HepG2 (cell line): ENCODE data around the gene ASL. TPM values are rescaled to one million over a fixed set of nuclear protein-coding genes. Genes with fewer than 3 reads are reported as not detected.
A peak's percentile ranks its signal among the peaks of the same experiment; 100 is the strongest.

Experiments used
- ATAC-seq: fragments of 200-7000 bp; cut with Tn5 transposase; 3 replicates; pipeline ENCODE4 v1.9.1; 2020; ENCODE audit warnings: mild to moderate bottlenecking, moderate library complexity
- BruUV-seq: library from RNA; stranded (reverse); fragments of 400-500 nt; replicated peaks from 2 replicates; lab custom pipeline; 2021; lab: Mats Ljungman, UMichigan
- CTCF ChIA-PET: fragments of 300-600 bp; formaldehyde crosslinking; extraction: SDS; loops from one replicate; lab custom pipeline; 2021; ENCODE audit warnings: low total read pairs, inconsistent platforms, low intra/inter-chr PET ratio; lab: Yijun Ruan, JAX
- POLR2A ChIA-PET: fragments of 350-600 bp; sonication (Branson Sonifier 250); formaldehyde crosslinking; loops from one replicate; lab custom pipeline; 2020; ENCODE audit warnings: antibody characterized with exemption, inconsistent platforms; lab: Yijun Ruan, JAX
- DNase-seq: peaks from one replicate; pipeline ENCODE4 v3.0.0-alpha.2; 2015; ENCODE audit warnings: low spot score
- FAIRE-seq: peaks from 3 replicates; lab custom pipeline; 2011; peaks lifted over from hg19 to GRCh38; lab: Jason Lieb, UNC
- H2AFZ ChIP-seq: one replicate; pipeline ENCODE4 v1.6.1; 2011; ENCODE audit warnings: low read length, inconsistent platforms
- H3K27ac ChIP-seq: fragments of 300-600 bp; 3 replicates; pipeline ENCODE4 v1.8.0; 2011; ENCODE audit warnings: mixed run types, mild to moderate bottlenecking, mixed read lengths, low read length, inconsistent platforms; ENCODE audit not compliant: insufficient read depth; ENCODE audit errors: extremely low read length
- H3K27me3 ChIP-seq, 2 experiments: fragments of 200-600 bp in 1 of 2; 2 replicates in 1 of 2; 3 replicates in 1 of 2; pipeline versions ENCODE4 v1.6.0 to v1.8.0; 2011; ENCODE audit warnings: low read length in 2 of 2, mild to moderate bottlenecking in 2 of 2, moderate library complexity in 2 of 2, inconsistent platforms in 1 of 2; ENCODE audit not compliant: insufficient read depth in 2 of 2, control insufficient read depth in 1 of 2
- H3K36me3 ChIP-seq, 2 experiments: fragments of 200-600 bp in 1 of 2; replicated peaks in 1 of 2; 2 replicates in 1 of 2; 3 replicates in 1 of 2; pipeline versions ENCODE4 v1.5.1 to v1.8.0; 2011; ENCODE audit warnings: low read length in 2 of 2, inconsistent platforms in 1 of 2; ENCODE audit not compliant: insufficient read depth in 2 of 2, control insufficient read depth in 1 of 2
- H3K4me1 ChIP-seq: 2 replicates; pipeline ENCODE4 v1.5.1; 2012; ENCODE audit warnings: low read length, inconsistent platforms; ENCODE audit not compliant: insufficient read depth
- H3K4me2 ChIP-seq: 2 replicates; pipeline ENCODE4 v1.6.0; 2011; ENCODE audit warnings: low read depth, low read length, inconsistent platforms
- H3K4me3 ChIP-seq, 3 experiments: fragments of 200-600 bp in 1 of 3; sonication (generic), shearing (Covaris generic) in 1 of 3; replicated peaks in 1 of 3; 2 replicates each; pipeline ENCODE4 v1.5.1; 2011 to 2016; ENCODE audit warnings: low read length in 3 of 3, inconsistent platforms in 2 of 3, low read depth in 2 of 3, mild to moderate bottlenecking in 2 of 3, control low read depth in 1 of 3, mixed read lengths in 1 of 3; ENCODE audit not compliant: insufficient read depth in 1 of 3
- H3K79me2 ChIP-seq: one replicate; pipeline ENCODE4 v1.6.1; 2011; ENCODE audit warnings: low read length, inconsistent platforms; ENCODE audit not compliant: insufficient read depth
- H3K9ac ChIP-seq: 2 replicates; pipeline ENCODE4 v1.6.0; 2011; ENCODE audit warnings: mild to moderate bottlenecking, low read depth, low read length, inconsistent platforms; ENCODE audit not compliant: insufficient read depth
- H3K9me3 ChIP-seq: 2 replicates; pipeline ENCODE4 v1.5.1; 2012; ENCODE audit warnings: mild to moderate bottlenecking, low read length
- H4K20me1 ChIP-seq: 2 replicates; pipeline ENCODE4 v1.6.0; 2011; ENCODE audit warnings: inconsistent platforms, mild to moderate bottlenecking, low read length, moderate library complexity; ENCODE audit not compliant: insufficient read depth
- CENPX ChIP-seq: sonication (generic); formaldehyde crosslinking; IDR thresholded peaks from 2 replicates; pipeline ENCODE4 v1.9.0; 2021; ENCODE audit warnings: mild to moderate bottlenecking, missing genetic modification reagents, moderate library complexity
- HOXD1 ChIP-seq: sonication (generic); formaldehyde crosslinking; IDR thresholded peaks from 2 replicates; pipeline ENCODE4 v1.5.0; 2020; ENCODE audit warnings: missing genetic modification reagents
- IKZF1 ChIP-seq: fragments of 450-650 bp; IDR thresholded peaks from 2 replicates; pipeline ENCODE4 v1.7.1; 2016
- LCORL ChIP-seq, 2 experiments: fragments of 450-650 bp in 1 of 2; sonication (generic) in 1 of 2; formaldehyde crosslinking in 1 of 2; IDR thresholded peaks; 2 replicates each; pipeline versions ENCODE4 v1.5.0 to v1.6.1; 2017 to 2020; ENCODE audit warnings: antibody characterized with exemption in 1 of 2, missing genetic modification reagents in 1 of 2
- NONO ChIP-seq, 2 experiments: fragments of 450-650 bp in 1 of 2; sonication (generic) in 1 of 2; formaldehyde crosslinking in 1 of 2; IDR thresholded peaks in 1 of 2; conservative IDR thresholded peaks in 1 of 2; 2 replicates each; pipeline versions ENCODE4 v1.6.1 to v1.8.0; 2017 to 2022; ENCODE audit warnings: mild to moderate bottlenecking in 1 of 2, missing genetic modification reagents in 1 of 2, moderate library complexity in 1 of 2
- SCMH1 ChIP-seq: sonication (generic); formaldehyde crosslinking; IDR thresholded peaks from 2 replicates; pipeline ENCODE4 v1.9.0; 2021; ENCODE audit warnings: missing genetic modification reagents, mild to moderate bottlenecking, borderline replicate concordance
- ZNF772 ChIP-seq: sonication (generic); formaldehyde crosslinking; IDR thresholded peaks from 2 replicates; pipeline ENCODE4 v1.5.0; 2020; ENCODE audit warnings: mild to moderate bottlenecking, missing genetic modification reagents
- ZNF816 ChIP-seq: sonication (generic); formaldehyde crosslinking; IDR thresholded peaks from 2 replicates; pipeline ENCODE4 v1.8.0; 2022; ENCODE audit warnings: missing genetic modification reagents, mild to moderate bottlenecking, borderline replicate concordance
- ZNF841 ChIP-seq: sonication (generic); formaldehyde crosslinking; IDR thresholded peaks from 2 replicates; pipeline ENCODE4 v1.8.1; 2023; ENCODE audit warnings: missing genetic modification reagents, borderline replicate concordance
- WGBS: methylation state at CpG from one replicate; pipeline ENCODE4 v1.1.6; 2017; ENCODE audit warnings: low lambda C conversion rate; 5-methylcytosine and 5-hydroxymethylcytosine counted together
- in situ Hi-C: cut with HindIII; loops from 2 replicates; pipeline ENCODE4 v1.10.0; 2017; ENCODE audit warnings: low pct_unique_long_range_greater_than_20kb; ENCODE audit not compliant: extremely low pct_ligation_motif_present
- intact Hi-C: fragments of 100-400 bp; cut with micrococcal nuclease; formaldehyde crosslinking; loops from one replicate; pipeline ENCODE4 v1.10.0; 2022; ENCODE audit not compliant: unreplicated experiment
- polyA plus RNA-seq, 8 experiments: library from polyadenylated mRNA; depleted of rRNA in 3 of 8; stranded (reverse) in 7 of 8; unstranded in 1 of 8; fragments of >200 nt; fragmentation: Illumina TruSeq in 4 of 8; extraction: Trizol in 4 of 8; gene quantifications; 2 replicates each; pipeline versions ENCODE4 v1.2.1 to v1.2.3, GENCODE V29; 2011 to 2016; ENCODE audit warnings: low read depth in 4 of 8, missing spikeins in 1 of 8, mixed read lengths in 1 of 8; ENCODE audit not compliant: insufficient read depth in 1 of 8
- total RNA-seq, 5 experiments: library from RNA; depleted of rRNA; stranded (reverse); fragments of >200 nt; fragmentation: Illumina TruSeq; extraction: Trizol; gene quantifications; 2 replicates each; pipeline ENCODE4 v1.2.3, GENCODE V29; 2016; ENCODE audit warnings: low read depth in 1 of 5
- TF ChIP-seq, protein P1 (sequence below): sonication (generic); formaldehyde crosslinking; IDR thresholded peaks from 2 replicates; pipeline ENCODE4 v1.8.0; 2022; ENCODE audit warnings: mild to moderate bottlenecking, missing genetic modification reagents, moderate library complexity
- TF ChIP-seq, protein P2 (sequence below): conservative IDR thresholded peaks from 2 replicates; pipeline ENCODE4 v1.6.1; 2018; ENCODE audit warnings: missing genetic modification reagents
- TF ChIP-seq, protein P3 (sequence below): sonication (generic); formaldehyde crosslinking; IDR thresholded peaks from 2 replicates; pipeline ENCODE4 v1.4.0; 2020; ENCODE audit warnings: mild to moderate bottlenecking, missing genetic modification reagents

ASL gene
- total and polyA plus RNA-seq, 2 of the 13 experiments (the other 11 are each of a cell fraction or from before 2014, with no cell fraction given), result 71.4 to 96.5 TPM

DNA sequence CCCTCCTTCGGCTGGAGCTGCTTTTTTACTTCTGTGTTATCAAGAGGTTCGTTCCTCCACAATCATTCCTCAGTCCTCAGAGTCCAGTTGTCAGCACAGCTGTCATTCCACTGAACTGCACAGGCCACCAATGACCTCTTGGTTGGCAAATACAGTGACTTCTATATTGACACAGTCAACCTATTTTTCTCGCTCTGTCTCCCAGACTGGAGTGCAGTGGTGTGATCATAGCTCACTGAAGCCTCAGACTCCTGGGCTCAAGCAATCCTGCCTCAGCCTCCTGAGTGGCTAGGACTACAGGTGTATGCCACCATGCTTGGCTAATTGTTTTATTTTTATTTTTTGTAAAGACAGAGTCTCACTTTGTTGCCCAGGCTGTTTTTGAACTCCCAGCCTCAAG is 66.7 kb downstream of the ASL start (continued):
- TF ChIP-seq HOXD1 (CRISPR knock-in tag), result no peak
- no peak for TF ChIP-seq ZNF841
- TF ChIP-seq, protein P1, sequence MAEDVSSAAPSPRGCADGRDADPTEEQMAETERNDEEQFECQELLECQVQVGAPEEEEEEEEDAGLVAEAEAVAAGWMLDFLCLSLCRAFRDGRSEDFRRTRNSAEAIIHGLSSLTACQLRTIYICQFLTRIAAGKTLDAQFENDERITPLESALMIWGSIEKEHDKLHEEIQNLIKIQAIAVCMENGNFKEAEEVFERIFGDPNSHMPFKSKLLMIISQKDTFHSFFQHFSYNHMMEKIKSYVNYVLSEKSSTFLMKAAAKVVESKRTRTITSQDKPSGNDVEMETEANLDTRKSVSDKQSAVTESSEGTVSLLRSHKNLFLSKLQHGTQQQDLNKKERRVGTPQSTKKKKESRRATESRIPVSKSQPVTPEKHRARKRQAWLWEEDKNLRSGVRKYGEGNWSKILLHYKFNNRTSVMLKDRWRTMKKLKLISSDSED (CRISPR knock-in tag), result no peak
- no peak for TF ChIP-seq SCMH1

DNA sequence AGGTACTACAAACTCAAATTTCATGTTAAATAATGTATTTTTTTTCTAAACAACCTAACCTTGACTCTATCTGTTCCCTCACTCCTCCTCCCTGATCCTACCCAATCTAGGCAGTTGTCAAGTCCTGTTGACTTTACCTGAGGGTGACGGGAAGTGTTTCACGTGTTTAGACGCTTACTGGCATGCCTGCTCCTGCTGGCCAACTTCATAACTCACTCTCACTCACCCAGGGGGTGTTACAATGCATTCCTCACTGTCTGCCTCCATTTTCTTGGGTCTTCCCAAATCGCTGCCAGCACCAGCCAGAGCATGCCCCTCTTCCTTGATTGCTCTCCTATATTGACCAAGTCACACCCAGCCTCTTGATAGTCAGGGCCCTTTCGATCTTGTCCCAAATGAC is 67.4 kb downstream of the ASL start:
- DNase-seq (peak; percentile 61), FAIRE-seq (no peak), ATAC-seq (peak; percentile 40)
- H3K9me3 ChIP-seq, result no peaks in the 10 kb centered on the region
- H2AFZ ChIP-seq, result no peak overlapping the region
- POLR2A ChIA-PET, result interaction anchor here (1.1 to 4.7 kb wide), 7 partner anchors 16 to 598 kb away, joined by 3 to 33 read pairs (median 4); partner anchors contain the start of genes ASL, CRCP, RABGEF1 and TPST1
- peaks cover 7 to 43% of the 10 kb centered on the region in 2 experiments for H3K36me3 ChIP-seq
- H3K79me2 ChIP-seq, result peaks cover 6% of the 10 kb centered on the region
- no peaks in the 10 kb centered on the region for H4K20me1 ChIP-seq
- peak overlapping the region; percentile 32 for H3K9ac ChIP-seq
- peaks cover 78% of the 10 kb centered on the region for H3K4me1 ChIP-seq
- in situ Hi-C loops, result no loop called here
- H3K4me3 ChIP-seq, result peak overlapping the region in 1 of 3 experiments; percentile 8; a peak in 1 of 6 replicates
- WGBS, result 23% methylated on average over 5 of the region's 5 CpGs
- BruUV-seq, result no TSS peak
- CTCF ChIA-PET, result no interaction called here
- H3K27me3 ChIP-seq, result no peaks in the 10 kb centered on the region
- intact Hi-C loops, result loop anchor here (2.0 to 10.0 kb wide), 4 partner anchors 28 to 394 kb away; partner anchors contain the start of gene CRCP
- peak overlapping the region; percentile 58 for H3K4me2 ChIP-seq
- peak overlapping the region; percentile 71 for H3K27ac ChIP-seq
- TF ChIP-seq LCORL (IDR thresholded peaks at IDR 0.05) (no peak), LCORL (CRISPR knock-in tag; IDR thresholded peaks at IDR 0.05) (no peak; the same call in 1 of the 2 replicates), ZNF772 (peak; percentile 70; the same call in 1 of the 2 replicates), NONO (IDR thresholded peaks at IDR 0.05) (no peak), NONO (CRISPR knock-in tag; conservative IDR thresholded peaks at IDR 0.05) (no peak), IKZF1 (no peak), CENPX (no peak), ZNF816 (CRISPR knock-in tag) (no peak)
- TF ChIP-seq, protein P2, sequence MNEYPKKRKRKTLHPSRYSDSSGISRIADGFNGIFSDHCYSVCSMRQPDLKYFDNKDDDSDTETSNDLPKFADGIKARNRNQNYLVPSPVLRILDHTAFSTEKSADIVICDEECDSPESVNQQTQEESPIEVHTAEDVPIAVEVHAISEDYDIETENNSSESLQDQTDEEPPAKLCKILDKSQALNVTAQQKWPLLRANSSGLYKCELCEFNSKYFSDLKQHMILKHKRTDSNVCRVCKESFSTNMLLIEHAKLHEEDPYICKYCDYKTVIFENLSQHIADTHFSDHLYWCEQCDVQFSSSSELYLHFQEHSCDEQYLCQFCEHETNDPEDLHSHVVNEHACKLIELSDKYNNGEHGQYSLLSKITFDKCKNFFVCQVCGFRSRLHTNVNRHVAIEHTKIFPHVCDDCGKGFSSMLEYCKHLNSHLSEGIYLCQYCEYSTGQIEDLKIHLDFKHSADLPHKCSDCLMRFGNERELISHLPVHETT (CRISPR knock-in tag), result 0 out of 2 replicates have a peak, but pooled peaks have one; percentile 27
- TF ChIP-seq, protein P3, sequence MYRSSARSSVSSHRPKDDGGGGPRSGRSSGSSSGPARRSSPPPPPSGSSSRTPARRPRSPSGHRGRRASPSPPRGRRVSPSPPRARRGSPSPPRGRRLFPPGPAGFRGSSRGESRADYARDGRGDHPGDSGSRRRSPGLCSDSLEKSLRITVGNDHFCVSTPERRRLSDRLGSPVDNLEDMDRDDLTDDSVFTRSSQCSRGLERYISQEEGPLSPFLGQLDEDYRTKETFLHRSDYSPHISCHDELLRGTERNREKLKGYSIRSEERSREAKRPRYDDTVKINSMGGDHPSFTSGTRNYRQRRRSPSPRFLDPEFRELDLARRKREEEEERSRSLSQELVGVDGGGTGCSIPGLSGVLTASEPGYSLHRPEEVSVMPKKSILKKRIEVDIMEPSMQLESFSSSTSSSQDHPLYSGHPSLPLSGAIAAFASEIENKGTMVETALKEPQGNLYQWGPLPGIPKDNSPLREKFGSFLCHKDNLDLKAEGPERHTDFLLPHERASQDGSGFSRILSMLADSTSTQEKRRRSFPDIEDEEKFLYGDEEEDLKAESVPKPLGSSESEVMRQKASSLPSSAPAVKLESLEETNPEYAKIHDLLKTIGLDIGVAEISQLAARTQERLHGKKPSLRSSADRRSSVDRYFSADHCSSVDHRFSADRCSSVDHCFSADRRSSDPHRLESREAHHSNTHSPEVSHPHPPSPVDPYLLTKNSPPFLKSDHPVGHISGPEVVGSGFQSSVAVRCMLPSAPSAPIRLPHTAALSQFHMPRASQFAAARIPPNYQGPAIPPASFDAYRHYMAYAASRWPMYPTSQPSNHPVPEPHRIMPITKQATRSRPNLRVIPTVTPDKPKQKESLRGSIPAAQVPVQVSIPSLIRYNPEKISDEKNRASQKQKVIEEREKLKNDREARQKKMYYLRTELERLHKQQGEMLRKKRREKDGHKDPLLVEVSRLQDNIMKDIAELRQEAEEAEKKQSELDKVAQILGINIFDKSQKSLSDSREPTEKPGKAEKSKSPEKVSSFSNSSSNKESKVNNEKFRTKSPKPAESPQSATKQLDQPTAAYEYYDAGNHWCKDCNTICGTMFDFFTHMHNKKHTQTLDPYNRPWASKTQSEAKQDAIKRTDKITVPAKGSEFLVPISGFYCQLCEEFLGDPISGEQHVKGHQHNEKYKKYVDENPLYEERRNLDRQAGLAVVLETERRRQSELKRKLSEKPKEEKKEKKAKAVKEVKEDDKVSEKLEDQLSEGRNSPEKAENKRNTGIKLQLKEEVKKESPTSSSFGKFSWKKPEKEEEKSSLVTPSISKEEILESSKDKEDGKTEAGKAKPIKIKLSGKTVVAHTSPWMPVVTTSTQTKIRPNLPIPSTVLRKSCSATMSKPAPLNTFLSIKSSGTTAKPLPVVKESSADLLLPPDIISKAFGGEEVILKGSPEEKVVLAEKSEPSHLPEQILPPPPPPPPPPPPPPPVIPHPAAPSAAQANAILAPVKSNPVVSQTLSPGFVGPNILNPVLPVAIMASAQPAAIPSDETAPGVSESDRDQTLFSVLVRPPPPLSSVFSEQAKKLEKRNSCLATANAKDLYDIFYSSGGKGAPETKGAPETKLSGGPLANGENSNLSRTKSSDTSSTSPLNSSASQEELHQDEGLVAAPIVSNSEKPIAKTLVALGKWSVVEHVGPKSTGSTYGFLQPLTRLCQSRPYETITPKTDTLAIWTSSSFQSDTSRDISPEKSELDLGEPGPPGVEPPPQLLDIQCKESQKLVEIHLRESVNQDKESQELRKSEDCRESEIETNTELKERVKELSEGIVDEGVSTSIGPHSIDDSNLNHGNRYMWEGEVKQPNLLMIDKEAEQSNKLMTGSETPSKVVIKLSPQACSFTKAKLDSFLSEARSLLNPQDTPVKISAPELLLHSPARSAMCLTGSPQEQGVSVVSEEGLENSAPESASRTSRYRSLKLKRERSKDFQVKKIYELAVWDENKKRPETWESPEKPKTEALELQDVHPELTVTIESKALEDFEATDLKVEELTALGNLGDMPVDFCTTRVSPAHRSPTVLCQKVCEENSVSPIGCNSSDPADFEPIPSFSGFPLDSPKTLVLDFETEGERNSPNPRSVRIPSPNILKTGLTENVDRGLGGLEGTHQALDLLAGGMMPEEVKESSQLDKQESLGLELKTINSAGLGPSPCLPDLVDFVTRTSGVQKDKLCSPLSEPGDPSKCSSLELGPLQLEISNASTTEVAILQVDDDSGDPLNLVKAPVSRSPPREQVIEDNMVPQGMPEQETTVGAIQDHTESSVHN (CRISPR knock-in tag), result no peak
